Measurements from ENCODE around the gene ANAPC15. TPM values are rescaled to one million over a fixed set of nuclear protein-coding genes. Genes with fewer than 3 reads are reported as not detected.

ANAPC15 gene
- total and polyA plus RNA-seq, 9 of the 15 experiments (the other 6 are each of a cell fraction or from before 2014, with no cell fraction given): 53.0 to 254 (median 75.7) TPM

- TF ChIP-seq ZNF407 (IDR thresholded peaks at IDR 0.05; ENCODE audit: low read depth): no peak
- peak; percentile 67 for TF ChIP-seq DPF2 (IDR thresholded peaks at IDR 0.05)
- no peak for TF ChIP-seq ZNF764 (CRISPR knock-in tag; IDR thresholded peaks at IDR 0.05; ENCODE audit: low read depth)
- 0 out of 2 replicates have a peak, but pooled peaks have one; percentile 26 for TF ChIP-seq LEF1 (IDR thresholded peaks at IDR 0.05)
- TF ChIP-seq EP300 (IDR thresholded peaks at IDR 0.05; ENCODE audit: low read length): peak; percentile 46; the same call in 1 of the 2 replicates
- no peak for TF ChIP-seq KDM4B (IDR thresholded peaks at IDR 0.05; ENCODE audit: borderline replicate concordance in 2 of 2, low read depth in 1 of 2)
- no peak for TF ChIP-seq ZNF174 (CRISPR knock-in tag; IDR thresholded peaks at IDR 0.05)
- TF ChIP-seq SRSF7 (optimal IDR thresholded peaks at IDR 0.05; ENCODE audit: low read depth, low read length): no peak
- 0 out of 2 replicates have a peak, but pooled peaks have one; percentile 13 for TF ChIP-seq FOSL1 (tag; conservative IDR thresholded peaks at IDR 0.05)
- peak; percentile 51 for TF ChIP-seq PRDM10 (IDR thresholded peaks at IDR 0.05; ENCODE audit: partially characterized antibody)
- peak in 1 of 2 experiments; percentile 52; a peak in 1 of 4 replicates for TF ChIP-seq RCOR1 (IDR thresholded peaks at IDR 0.05; ENCODE audit: borderline replicate concordance in 1 of 2, low read depth in 2 of 2, low read length in 2 of 2)
- TF ChIP-seq FOS (IDR thresholded peaks at IDR 0.05; ENCODE audit: extremely low read depth, insufficient read length): no peak
- 0 out of 2 replicates have a peak, but pooled peaks have one; percentile 43 for TF ChIP-seq GATAD2B (IDR thresholded peaks at IDR 0.05; ENCODE audit: borderline replicate concordance)
- peak; percentile 61 for TF ChIP-seq CBFA2T2 (conservative IDR thresholded peaks at IDR 0.05)
- peak; percentile 76 for TF ChIP-seq CBFA2T3 (IDR thresholded peaks at IDR 0.05)
- peak; percentile 73 for TF ChIP-seq SOX6 (IDR thresholded peaks at IDR 0.05)
Observed at GRCh38 chr11:72122607-72123006, 10.1 kb upstream of the ANAPC15 start (continued).
